Stimulated activated CD8-positive, alpha-beta memory T cell treated with anti-CD3 and anti-CD28 coated beads, Interleukin-2, amount 100 ng/mL, for 48 hours (primary cell): ENCODE results near the gene RNU5B-1.

Experiments used
- DNase-seq, 2 donors: peaks; one replicate each; pipeline ENCODE4 v3.0.0-alpha.2; 2020; ENCODE audit warnings: low read depth in 2 of 2

The RNU5B-1 gene

DNA sequence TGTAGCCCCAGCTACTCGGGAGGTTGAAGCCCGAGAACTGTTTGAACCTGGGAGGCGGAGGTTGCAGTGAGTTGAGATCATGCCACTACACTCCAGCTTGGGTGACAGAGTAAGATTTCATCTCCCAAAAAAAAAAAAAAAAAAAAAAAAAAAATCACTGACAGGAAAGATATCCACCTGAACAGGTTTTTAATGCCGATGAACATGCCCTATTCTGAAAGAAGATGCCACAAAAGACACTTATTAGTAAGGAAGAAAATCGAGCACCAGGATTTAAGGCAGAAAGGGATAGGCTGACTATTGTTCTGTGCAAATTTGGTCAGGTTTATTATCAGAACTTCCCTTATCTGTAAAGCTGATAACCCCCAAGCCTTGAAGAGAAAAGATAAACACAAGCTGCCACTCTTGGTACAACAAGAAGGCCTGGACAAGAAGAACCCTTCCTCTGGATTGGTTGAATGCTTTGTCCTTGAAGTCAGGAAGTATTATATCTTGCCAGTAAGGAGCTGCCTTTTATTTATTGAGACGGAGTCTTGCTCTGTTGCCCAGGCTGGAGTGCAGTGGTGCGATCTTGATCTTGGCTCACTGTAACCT, 15.1 kb upstream of the RNU5B-1 start:
- no peak for DNase-seq

DNA sequence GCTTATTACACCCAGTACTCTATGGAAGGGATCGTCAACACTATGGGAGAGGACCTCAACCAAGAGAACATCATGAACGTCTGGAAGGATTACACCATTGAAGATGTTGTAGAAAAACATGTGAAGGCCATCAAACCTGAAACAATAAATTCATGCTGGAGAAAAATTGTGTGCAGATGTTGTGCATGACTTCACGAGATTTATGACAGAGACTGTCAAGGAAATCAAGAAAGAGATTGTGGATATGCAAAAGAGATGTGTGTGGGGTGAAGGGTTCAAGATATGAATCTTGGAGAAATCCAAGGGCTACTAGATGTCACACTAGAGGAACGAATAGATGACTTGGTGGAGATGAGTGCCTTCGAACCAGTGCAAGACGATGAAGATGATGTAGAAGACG, 14.2 kb upstream of the RNU5B-1 start:
- DNase-seq = no peak

DNA sequence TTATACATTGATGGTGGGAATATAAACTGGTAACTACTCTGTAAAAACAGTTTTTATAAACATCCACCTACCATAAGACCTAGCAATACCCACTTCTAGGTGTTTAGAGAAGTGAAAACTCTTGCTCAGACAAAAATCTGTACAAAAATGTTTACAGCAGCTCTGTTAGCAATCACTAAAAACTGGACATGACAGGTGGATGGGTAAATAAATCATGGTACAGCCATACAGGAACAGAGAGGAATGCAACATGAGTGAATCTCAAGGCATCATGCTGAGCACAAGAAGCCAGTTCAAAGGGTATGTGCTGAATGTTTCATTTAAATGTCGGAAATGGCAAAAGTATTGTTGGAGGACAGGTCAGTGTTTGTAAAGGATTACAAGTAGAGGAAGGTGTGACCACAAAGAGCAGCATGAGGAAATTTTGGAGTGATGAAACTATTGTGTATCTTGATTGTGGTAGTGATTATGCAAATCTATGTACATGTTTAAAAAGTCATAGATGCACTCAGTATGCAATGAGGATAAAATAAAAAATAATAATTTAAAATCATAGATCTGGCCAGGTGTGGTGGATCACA, 11.4 kb upstream of the RNU5B-1 start:
- no peak for DNase-seq

DNA sequence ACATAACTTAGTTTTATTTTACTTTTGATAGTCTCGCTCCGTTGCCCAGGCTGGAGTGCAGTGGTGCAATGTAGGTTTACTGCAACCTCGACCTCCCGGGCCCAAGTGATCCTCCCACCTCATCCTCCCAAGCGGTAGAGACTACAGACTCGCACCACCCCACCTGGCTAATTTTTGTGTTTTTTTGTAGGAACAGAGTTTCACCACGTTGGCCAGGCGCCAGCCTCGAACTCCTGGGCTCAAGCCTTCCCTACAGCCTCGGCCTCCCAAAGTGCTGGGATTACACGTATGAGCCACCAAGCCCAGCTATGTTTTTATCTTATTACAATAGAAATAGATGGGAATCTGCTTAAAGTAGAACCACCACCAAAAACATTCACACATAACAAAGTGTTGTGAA, 5.7 kb upstream of the RNU5B-1 start:
- DNase-seq = no peak

DNA sequence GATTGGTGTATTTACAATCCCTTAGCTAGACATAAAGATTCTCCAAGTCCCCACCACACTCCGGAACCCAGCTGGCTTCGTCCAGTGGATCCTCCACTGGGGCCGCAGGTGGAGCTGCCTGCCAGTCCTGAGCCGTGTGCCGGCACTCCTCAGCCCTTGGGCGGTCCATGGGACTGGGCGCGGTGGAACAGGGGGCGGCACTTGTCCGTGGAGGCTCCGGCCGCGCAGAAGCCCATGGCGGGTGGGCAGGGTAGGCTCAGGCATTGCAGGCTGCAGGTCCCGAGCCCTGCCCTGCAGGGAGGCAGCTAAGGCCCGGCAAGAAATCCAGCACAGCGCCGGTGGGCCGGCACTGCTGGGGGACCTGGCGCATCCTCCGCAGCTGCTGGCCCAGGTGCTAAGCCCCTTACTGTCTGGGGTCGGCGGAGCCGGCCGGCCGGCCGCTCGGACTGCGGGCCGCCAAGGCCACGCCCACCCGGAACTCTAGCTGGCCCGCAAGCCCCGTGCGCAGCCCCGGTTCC, 3.5 kb upstream of the RNU5B-1 start:
- no peak for DNase-seq

DNA sequence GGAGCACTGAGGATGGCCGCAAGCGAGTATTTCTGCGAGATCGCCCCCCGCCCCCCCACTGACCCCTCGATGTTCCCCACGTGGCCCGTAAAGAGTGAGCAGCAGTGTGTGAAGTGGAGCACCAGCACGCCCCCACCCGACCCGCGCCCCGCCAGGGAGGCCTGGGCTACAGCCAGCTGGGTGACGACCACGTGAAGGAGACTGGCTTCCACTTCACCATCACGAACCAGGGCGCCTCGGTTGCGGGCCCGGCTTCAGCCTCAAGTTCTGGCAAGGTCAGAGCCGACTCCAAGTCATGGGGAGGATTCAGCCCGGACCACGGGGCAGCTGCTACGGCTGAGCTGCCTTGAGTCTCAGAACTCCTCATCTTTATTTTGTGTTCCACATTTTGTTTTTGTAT, 2.4 kb upstream of the RNU5B-1 start:
- no peak for DNase-seq

DNA sequence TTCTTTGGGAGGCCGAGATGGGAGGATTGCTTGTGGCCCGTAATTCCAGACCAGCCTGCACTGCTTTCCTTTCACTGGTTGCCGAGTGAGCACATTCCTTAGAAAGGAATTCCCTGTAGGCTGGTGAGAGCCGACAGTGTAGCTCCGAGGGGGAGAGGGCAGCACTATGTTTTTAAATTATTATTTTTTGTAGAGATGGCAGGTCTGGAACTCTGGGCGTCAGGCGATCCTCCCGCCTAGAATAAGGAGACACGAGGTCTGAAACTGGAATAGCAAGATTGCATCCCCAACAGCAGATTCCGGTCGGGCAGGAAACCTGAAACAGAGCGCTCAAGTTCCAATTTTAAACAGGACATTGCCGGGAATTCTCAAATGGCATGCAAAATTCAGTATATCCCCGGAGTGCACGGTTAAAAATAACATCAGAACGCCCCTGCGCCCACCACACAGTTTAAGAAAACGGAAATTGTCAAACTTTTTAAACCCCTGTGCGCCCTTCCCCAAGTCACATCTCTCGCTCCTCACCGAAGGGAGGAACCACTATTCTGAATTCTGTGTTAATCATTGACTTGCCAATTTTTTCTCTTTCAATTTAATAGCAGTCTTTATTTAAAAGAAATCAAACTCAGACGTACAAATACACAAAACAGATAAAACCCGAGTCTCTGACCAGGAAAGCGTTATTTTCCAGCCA, 643 bp upstream of the RNU5B-1 start:
- no peak for DNase-seq

DNA sequence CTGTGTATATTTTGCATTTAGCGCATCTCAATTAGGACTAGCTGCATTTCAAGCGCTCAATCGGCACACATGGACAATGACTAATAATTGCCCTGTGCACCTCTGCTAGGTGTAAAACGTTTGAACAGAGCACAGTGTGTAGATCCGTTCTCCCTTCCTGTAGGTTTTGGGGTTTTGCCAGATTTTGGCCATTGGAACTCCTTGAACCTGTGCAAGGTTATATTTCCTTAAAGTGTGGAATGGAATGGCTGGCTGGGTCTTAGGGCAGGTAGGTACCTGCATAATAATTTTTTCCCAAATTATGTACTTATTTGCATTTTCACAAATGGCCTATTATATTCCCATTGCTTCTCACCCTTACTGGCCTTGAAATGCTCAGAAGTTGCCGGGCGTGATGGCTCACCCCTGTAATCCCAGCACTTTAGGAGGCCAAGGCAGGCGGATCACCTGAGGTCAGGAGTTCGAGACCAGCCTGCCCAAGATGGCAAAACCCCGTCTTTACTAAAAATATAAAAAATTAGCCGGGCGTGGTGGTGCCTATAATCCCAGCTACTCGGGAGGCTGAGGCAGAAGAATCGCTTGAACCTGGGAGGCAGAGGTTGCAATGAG, 777 bp downstream of the RNU5B-1 start:
- no peak for DNase-seq

DNA sequence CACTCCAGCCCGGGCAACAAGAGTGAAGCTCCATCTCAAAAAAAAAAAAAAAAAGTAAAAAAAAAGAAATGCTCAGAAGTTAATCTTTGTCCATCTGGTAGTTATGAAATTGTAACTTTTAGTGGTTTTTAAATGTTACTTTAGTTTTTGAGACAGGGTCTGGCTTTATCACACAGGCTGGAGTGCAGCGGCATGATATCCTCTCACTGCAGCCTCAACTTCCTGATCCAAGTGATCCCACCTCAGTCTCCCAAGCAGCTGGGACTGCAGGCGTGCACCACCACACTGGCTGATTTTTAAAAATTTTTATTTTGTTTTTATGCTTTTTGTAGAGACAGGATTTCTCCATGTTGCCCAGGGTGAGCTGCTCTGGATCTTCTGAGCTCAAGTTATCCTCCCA, 1.3 kb downstream of the RNU5B-1 start:
- no peak for DNase-seq

DNA sequence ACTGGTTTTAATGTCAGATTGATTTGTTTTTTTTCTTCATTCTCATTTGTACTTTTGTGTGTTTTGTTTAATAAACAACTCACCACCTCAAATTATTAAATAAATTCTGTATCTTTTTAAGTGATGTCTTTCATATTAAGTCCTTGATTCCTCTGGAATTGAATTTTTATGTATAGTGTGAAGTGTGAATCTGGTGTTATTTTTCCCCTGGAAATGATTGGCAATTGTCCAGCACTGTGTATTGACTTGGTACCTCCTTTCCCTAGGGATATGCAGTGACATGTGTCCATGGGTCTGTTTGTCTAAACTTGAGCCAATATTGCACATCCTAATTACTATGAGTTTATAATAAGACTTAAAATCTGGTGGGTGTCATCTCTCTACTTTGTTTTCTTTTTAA, 2.1 kb downstream of the RNU5B-1 start:
- DNase-seq = no peak

DNA sequence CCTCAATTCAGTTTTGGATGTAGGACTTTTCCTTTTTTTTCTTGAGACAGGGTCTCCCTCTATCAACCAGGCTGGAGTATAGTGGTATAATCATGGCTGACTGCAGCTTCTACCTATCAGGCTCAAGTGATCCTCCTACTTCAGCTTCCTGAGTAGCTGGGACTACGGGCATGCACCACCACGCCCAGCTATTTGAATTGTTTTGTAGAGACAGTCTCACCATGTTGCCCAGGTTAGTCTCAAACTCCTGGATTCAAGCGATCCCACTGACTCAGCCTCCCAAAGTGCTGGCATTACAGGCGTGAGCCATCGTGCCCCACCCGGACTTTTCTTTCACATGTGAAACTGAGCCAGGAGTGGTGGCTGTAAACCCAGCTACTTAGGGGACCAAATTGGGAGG, 3.5 kb downstream of the RNU5B-1 start:
- DNase-seq = no peak

DNA sequence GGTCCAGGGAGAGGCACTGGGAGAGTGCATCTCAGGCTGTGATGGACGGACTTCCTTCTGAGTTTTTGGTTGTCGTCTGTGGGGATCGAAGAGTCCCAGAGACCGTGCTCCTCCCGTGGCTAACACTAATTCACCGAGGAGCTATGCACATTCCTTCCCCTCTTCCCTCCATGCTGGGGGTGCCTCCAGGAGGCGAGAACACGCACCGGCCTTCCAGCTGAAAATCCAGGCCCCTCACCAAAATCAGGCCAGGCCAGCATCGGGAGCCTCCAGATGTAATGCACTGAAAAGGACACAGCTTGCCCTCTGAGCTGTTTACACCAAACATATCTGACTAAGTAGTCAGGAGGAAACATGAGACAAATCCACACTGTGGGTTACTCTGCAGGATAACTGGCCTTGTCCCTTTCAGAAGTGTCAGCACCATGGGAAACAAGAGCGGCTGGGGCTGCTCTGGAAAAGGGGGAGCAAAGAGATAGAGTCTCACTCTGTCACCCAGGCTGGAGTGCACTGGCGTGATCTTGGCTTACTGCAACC, 5.5 kb downstream of the RNU5B-1 start:
- no peak for DNase-seq

DNA sequence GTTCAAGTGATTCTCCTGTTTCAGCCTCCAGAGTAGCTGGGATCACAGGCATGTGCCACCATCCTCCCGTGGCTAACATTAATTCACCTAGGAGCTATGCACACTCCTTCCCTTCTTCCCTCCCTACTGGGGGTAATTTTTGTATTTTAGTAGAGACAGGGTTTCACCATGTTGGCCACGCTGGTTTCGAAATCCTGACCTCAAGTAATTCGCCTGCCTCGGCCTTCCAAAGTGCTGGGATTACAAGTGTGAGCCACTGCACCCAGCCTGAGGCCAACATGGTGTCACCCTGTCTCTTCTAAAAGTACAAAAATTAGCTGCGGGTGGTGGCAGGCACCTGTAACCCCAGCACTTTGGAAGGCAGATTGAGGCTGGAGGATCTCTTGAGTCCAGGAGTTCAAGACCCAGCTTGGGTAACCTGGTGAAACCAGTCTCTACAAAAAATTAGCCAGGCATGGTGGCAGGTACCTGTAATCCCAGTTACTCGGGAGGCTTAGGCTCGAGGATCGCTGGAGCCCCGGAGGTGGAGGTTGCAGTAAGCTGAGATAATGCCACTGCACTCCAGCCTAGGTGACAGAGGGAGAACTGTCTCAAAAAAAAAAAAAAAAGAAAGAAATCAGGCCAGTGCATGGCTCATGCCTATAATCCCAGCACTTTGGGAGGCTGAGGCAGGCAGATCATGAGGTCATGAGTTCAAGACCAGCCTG, 6.1 kb downstream of the RNU5B-1 start:
- DNase-seq = no peak

DNA sequence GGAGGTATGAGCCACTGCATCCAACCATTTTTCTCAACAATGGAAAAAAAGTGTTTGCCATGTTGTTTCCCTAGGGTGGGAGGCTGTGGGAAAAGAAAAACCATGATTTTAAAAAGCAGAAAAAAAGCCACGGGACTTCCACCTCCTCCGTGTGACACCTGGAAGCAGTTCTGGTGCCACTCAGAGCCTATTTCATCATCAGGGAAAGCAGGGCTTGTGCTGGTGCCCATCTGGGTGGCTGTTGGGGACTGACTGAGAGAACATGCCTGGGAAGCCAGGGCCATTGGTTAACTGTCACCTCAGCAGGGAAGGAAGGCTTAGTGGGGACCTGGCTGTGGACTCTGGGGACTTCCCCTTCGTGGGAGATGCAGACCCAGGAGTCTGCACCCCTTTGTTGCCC, 7.3 kb downstream of the RNU5B-1 start:
- no peak for DNase-seq

DNA sequence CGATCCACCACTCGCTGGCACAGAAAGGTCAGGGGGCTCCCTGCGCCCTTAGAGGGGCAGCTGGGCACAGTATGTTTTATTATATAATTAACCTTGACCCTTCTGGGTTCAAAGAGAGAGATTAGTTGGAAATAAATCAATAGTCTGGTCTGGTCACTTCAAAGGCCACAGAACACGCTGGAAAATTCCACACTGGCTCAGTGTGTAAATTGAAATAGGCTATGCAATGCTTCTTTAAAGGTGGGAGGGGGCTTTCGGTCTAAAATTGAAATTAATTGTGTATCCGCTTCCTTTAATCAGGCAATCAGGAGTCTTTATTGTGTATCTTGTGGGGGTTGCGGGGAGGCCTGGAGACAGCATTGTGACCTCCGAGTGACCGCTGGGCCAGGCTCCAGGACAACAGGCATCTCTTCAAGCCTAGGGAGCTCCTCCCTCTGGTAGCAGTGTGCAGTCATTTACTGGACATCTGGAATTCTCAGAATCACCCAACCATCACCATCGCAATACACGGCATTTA, 8.0 kb downstream of the RNU5B-1 start:
- DNase-seq = no peak

DNA sequence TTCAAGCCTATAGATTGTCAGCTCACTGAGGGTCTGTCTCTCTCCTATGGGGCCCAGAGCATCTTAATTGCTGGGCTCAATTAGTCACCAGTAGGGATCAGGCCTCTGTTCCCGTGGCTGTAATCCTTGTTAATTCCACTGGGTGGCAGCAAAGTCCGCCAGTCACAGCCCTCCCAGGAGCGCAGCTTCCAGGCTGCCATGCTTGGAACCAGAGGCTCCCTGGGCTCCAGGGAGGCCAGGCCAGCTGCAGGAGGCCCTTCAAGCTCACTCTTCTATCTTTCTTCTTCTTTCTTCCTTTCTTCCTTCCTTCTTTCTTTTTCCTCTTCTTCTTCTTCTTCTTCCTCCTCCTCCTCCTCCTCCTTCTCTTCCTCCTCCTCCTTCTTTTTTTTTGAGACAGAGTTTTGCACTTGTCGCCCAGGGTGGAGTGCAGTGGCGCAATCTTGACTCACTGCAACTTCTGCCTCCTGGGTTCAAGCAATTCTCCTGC, 14.4 kb downstream of the RNU5B-1 start:
- peak; percentile 40 to 63 for DNase-seq

DNA sequence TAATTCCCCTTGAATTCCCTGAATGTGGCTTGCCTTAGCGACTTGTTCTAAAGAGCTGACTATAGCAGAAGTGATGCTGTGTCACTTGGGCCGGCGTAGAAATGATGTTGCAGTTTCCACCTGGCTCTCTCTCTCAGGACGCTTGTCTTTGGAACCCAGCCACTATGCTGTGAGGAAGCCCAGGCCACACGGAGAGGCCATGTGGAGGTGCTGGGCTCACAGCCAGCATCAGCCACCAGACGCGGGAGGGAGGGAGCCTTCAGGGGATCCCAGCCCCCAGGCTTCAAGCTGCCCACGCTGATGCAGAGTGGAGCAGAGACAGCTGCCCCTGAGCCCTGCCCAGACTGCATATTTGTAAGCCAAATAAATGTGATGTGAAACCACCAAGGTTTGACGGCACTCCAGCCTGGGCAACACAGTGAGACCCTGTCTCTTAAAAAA, 18.6 kb downstream of the RNU5B-1 start:
- no peak for DNase-seq

DNA sequence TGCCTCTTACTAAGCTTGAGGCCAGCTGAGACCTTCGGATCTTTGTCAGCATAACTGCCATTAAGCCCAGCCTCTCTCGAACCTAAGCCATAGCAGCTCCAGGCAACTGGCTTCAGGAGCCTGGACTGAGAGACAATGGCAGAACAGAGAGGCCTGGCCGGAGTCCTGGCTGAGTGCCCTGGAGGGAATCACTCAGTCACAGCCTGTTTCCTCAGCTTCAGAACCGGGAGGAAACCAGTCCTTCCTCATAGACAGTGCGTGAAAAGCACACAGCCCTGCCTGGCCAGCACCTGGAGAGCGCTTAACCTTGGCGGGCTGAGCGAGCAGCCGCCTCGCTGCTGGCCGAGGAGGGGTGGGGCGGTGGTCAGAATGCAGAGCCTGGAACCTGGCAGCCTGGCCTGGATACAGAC, 21.6 kb downstream of the RNU5B-1 start:
- DNase-seq = no peak

DNA sequence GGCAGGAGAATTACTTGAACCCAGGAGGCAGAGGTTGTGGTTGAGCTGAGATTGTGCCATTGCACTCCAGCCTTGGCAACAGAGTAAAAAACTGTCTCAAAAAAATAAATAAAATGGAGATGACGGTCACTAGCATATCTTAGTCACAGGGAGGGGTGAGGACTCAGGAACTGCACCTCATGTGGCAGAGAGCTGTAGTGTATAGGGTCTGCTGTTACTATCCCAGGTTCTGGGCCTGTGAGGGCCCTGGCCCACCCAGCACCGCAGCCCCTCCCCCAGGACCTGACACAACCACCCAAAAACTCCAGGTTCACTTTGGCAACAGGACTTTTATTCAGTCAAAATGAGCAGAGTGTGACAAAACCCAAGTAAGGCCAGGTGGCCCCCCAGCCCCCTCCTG, 22.3 kb downstream of the RNU5B-1 start:
- DNase-seq = no peak

DNA sequence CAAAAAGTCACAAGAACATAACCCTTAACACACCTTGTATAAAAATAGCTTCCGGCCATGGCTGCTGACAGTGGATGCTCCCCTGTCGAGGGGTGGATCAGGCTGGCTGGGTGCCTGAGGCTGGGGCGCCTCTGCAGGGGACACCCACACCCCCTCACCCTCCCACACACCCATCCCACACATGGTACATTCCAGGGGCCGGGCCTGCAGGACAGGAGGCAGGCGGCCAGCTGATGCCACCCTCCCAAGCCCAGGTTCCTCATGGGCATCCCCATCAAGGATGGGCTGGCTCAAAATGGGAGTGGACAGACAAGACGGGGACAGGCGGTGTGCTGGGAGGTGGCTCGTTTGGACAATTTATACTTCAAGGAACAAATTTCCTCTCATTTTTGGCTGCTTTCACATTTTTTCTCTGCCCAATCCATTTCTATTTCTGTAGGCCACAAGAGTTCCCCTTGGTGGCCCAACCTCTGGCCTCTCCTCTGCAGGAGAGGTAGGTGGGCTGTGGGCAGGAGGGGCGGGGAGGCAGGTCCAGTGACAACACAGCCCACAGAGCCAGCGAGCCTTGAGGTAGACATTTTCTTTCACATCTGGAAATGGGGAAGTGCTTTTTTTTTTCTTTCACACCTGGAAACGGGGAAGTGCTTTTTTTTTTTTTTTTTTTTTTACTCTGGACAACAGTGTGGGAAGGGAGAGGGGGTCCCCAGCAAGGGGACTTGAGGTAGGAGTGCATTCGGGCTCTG, 23.3 kb downstream of the RNU5B-1 start:
- no peak for DNase-seq
